GM12865 (cell line): Measurements from ENCODE around the gene SGCB.
"Not testable (repeated sequence)": the region's sequence is repeated elsewhere in the genome, so short reads cannot be mapped to it uniquely, and the experiment has no call there.

ENCODE experiments used
- DNase-seq: peaks from one replicate; pipeline ENCODE4 v3.0.0; 2010; ENCODE audit warnings: low read depth
- H3K4me3 ChIP-seq: 2 replicates; pipeline ENCODE4 v1.5.1; 2011; ENCODE audit warnings: mild to moderate bottlenecking, low read depth, low read length, control low read depth
- CTCF ChIP-seq: IDR thresholded peaks from 2 replicates; pipeline ENCODE4 v1.5.1; 2011; ENCODE audit warnings: low read length, control low read depth, low read depth, inconsistent platforms; ENCODE audit not compliant: insufficient read depth; ENCODE audit errors: missing control alignments

Gene SGCB

DNA sequence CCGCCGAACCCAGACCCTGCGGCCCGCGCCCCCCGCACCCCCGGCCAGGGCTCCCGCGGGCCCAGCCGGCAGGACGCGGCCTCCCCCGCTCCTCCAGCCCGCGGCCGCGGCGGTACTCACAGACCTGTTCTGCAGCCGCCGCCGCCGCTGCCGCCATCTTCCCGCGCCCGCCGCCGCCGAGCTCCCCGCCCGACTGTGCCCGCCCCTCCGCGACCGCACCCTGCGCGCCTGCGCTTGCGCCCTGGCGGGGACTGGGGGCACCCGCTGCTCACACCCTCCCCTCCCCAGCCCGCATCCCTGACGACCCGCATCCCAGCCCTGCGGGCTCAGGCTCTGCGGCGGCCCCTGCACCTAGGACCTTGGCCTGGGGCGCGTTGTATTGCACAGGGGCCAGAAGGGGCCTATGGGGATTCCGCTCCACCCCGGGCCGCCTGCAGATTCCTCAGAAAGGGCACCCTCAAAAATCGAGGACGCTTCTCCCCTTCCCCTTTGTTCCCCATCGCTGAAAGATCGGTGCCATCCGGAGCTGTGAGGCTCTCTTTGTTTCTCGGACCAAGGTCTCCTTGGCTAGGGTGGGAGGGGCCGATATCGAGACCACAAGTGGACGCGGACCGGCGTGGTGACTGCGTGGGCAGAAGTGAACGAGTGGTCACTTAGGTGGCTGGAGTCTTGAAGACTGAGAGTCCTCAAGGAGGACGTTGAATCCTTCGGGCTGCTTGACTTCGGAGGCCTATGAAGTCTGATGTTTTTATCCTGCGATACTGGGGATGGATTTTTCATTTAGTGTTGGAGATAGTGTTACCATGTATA is at the start of gene SGCB:
TSS of gene SGCB (minus strand) at position 197 of the 810 bp plus-strand sequence. CDS start at position 157, 40 bp downstream.
- H3K4me3 ChIP-seq, result peak within 1 kb of the TSS; percentile 77
- peak; percentile 71 for DNase-seq
- TF ChIP-seq CTCF, result no peak

- DNase-seq, result not testable (repeated sequence)
Measured at GRCh38 chr4:52086425-52086824, 48.3 kb upstream of the SGCB start.

GRCh38 chr4:52081216-52081615 is 43.1 kb upstream of the SGCB start:
- H3K4me3 ChIP-seq, result no peak overlapping the region
- TF ChIP-seq CTCF, result no peak
- DNase-seq, result no peak

More at GRCh38 chr4:52086425-52086824, 48.3 kb upstream of the SGCB start:
- H3K4me3 ChIP-seq, result not testable (repeated sequence)

DNA sequence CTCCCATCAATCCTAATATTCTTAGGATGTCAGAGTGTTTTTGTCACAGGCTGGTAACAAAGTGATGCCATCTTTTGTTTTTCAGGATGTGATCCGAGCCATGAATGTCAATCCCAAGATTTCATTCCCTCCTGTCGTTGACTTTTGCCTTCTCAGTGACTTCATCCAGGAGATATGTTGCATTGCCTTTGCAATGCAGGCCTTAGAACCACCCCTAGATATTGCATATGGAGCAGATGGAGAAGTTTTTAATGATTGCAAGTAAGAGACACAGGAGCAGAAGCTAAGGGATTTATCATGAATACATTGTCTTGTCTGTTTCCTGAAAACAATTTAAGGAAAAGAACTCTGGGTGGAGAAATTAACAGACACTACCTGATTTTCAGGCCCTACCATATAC is 41.6 kb upstream of the SGCB start:
- no peak for TF ChIP-seq CTCF
- H3K4me3 ChIP-seq, result no peak overlapping the region
- no peak for DNase-seq

- no peak for TF ChIP-seq CTCF
- H3K4me3 ChIP-seq, result no peak overlapping the region
- DNase-seq, result no peak
Measured at GRCh38 chr4:52076731-52077130, 38.6 kb upstream of the SGCB start.

- TF ChIP-seq CTCF, result no peak
- H3K4me3 ChIP-seq, result no peak overlapping the region
- DNase-seq, result no peak
Measured at GRCh38 chr4:52071791-52072546, 33.9 kb upstream of the SGCB start.

DNA sequence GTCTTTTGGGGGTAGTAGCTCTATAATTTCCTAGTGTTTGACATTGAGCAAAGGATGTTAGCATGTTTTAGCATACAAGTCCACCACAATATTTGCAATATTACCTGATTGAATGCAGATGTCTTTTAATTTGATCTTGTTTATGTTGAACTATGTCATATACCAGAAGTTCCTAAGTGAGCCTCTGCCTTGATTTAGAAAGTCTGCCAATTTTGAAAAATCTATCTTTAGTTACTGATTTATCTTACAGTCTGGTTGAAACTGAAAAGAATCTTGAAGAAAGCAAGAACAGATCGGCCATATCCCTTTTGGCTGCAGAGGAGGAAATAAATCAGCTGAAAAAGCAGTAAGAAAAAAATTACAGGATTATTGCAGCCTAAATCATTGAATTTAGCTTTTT is 31.5 kb upstream of the SGCB start:
- no peak for DNase-seq
- TF ChIP-seq CTCF, result no peak
- no peak overlapping the region for H3K4me3 ChIP-seq
